GM23338 (cell line): Measurements from ENCODE around the gene ETF1. TPM values are rescaled to one million over a fixed set of nuclear protein-coding genes. Genes with fewer than 3 reads are reported as not detected.

Experiments
- ATAC-seq: fragments of 200-7000 bp; cut with Tn5 transposase; 3 replicates; pipeline ENCODE4 v1.9.1; 2020
- DNase-seq: peaks from one replicate; pipeline ENCODE4 v3.0.0-alpha.2; 2015; ENCODE audit warnings: low spot score
- H2AFZ ChIP-seq: fragments of 200-600 bp; sonication (generic); 2 replicates; pipeline ENCODE4 v1.8.0; 2016; ENCODE audit warnings: antibody characterized with exemption, mild to moderate bottlenecking, moderate library complexity
- H3F3A ChIP-seq: fragments of 200-600 bp; sonication (generic); replicated peaks from 2 replicates; pipeline ENCODE4 v1.8.0; 2017; ENCODE audit warnings: antibody characterized with exemption, mixed run types, low read depth
- H3K27ac ChIP-seq: fragments of 200-600 bp; sonication (generic); 2 replicates; pipeline ENCODE4 v1.6.1; 2016; ENCODE audit warnings: low read depth
- H3K27me3 ChIP-seq: fragments of 200-600 bp; sonication (generic); 2 replicates; pipeline ENCODE4 v1.8.0; 2016; ENCODE audit warnings: mild to moderate bottlenecking, mixed run types, moderate library complexity; ENCODE audit not compliant: insufficient read depth
- H3K36me3 ChIP-seq: fragments of 200-600 bp; sonication (generic); 2 replicates; pipeline ENCODE4 v1.8.0; 2016; ENCODE audit warnings: mild to moderate bottlenecking; ENCODE audit not compliant: insufficient read depth
- H3K4me1 ChIP-seq: fragments of 200-600 bp; sonication (generic); 2 replicates; pipeline ENCODE4 v1.8.0; 2016; ENCODE audit warnings: mild to moderate bottlenecking, moderate library complexity; ENCODE audit not compliant: insufficient read depth
- H3K4me2 ChIP-seq: fragments of 200-600 bp; sonication (generic); 2 replicates; pipeline ENCODE4 v1.7.1; 2017; ENCODE audit warnings: mixed run types
- H3K4me3 ChIP-seq: fragments of 200-600 bp; sonication (generic); 2 replicates; pipeline ENCODE4 v1.6.1; 2016; ENCODE audit warnings: mixed run types
- H3K79me2 ChIP-seq: fragments of 200-600 bp; sonication (generic); replicated peaks from 2 replicates; pipeline ENCODE4 v1.8.0; 2017; ENCODE audit warnings: mild to moderate bottlenecking; ENCODE audit not compliant: insufficient read depth
- H3K9me2 ChIP-seq: fragments of 200-600 bp; sonication (generic); 2 replicates; pipeline ENCODE4 v1.8.0; 2017; ENCODE audit not compliant: insufficient read depth
- H4K20me1 ChIP-seq: fragments of 200-600 bp; sonication (generic); replicated peaks from 2 replicates; pipeline ENCODE4 v1.8.0; 2017; ENCODE audit warnings: mild to moderate bottlenecking; ENCODE audit not compliant: insufficient read depth
- H3K27ac Mint-ChIP-seq: 2 replicates; pipeline ENCODE4 v1.8.0; 2020; ENCODE audit warnings: inconsistent platforms, mild to moderate bottlenecking, moderate library complexity, mixed read lengths
- H3K27me3 Mint-ChIP-seq: 3 replicates; pipeline ENCODE4 v1.8.0; 2022; ENCODE audit warnings: low read depth, mild to moderate bottlenecking, moderate library complexity, mixed read lengths, inconsistent platforms; ENCODE audit not compliant: insufficient read depth, poor library complexity
- H3K36me3 Mint-ChIP-seq: 3 replicates; pipeline ENCODE4 v1.8.0; 2021; ENCODE audit warnings: low read depth, mild to moderate bottlenecking, inconsistent platforms, moderate library complexity, mixed read lengths
- H3K4me1 Mint-ChIP-seq: 3 replicates; pipeline ENCODE4 v1.8.0; 2020; ENCODE audit warnings: mild to moderate bottlenecking, inconsistent platforms, mixed read lengths
- H3K4me3 Mint-ChIP-seq: 3 replicates; pipeline ENCODE4 v1.8.0; 2021; ENCODE audit warnings: moderate library complexity, mild to moderate bottlenecking, inconsistent platforms, mixed read lengths
- H3K9me3 Mint-ChIP-seq: 3 replicates; pipeline ENCODE4 v1.8.0; 2020; ENCODE audit warnings: moderate library complexity, mild to moderate bottlenecking, inconsistent platforms, mixed read lengths
- CREB1 ChIP-seq: fragments of 250-450 bp; sonication (Bioruptor Pico); IDR thresholded peaks from 2 replicates; pipeline ENCODE4 v1.5.0; 2020; ENCODE audit warnings: low read depth, mild to moderate bottlenecking, moderate library complexity
- CTCF ChIP-seq, 2 experiments: fragments of 200-600 bp in 1 of 2; sonication (generic) in 1 of 2; conservative IDR thresholded peaks; 2 replicates each; pipeline versions ENCODE4 v1.5.1 to v1.6.1; 2016 to 2017; ENCODE audit warnings: antibody characterized with exemption in 2 of 2, low read depth in 2 of 2, mild to moderate bottlenecking in 2 of 2, moderate library complexity in 1 of 2
- ETS1 ChIP-seq: IDR thresholded peaks from 2 replicates; pipeline ENCODE4 v1.6.1; 2016; ENCODE audit warnings: antibody characterized with exemption
- EZH2 ChIP-seq: fragments of 200-600 bp; sonication (generic); IDR thresholded peaks from one replicate; pipeline ENCODE4 v1.8.0; 2017; ENCODE audit warnings: antibody characterized with exemption, mild to moderate bottlenecking, low read depth; ENCODE audit not compliant: unreplicated experiment
- EZH2phosphoT487 ChIP-seq: fragments of 200-600 bp; sonication (generic); IDR thresholded peaks from one replicate; pipeline ENCODE4 v1.8.1; 2018; ENCODE audit warnings: antibody characterized with exemption; ENCODE audit not compliant: unreplicated experiment
- JUNB ChIP-seq: IDR thresholded peaks from one replicate; pipeline ENCODE4 v1.6.1; 2016; ENCODE audit warnings: antibody characterized with exemption; ENCODE audit not compliant: unreplicated experiment
- NANOG ChIP-seq: IDR thresholded peaks from 2 replicates; pipeline ENCODE4 v1.6.1; 2016; ENCODE audit warnings: antibody characterized with exemption, borderline replicate concordance
- POLR2AphosphoS5 ChIP-seq: IDR thresholded peaks from 2 replicates; pipeline ENCODE4 v1.6.1; 2016; ENCODE audit warnings: antibody characterized with exemption, low read depth
- REST ChIP-seq: IDR thresholded peaks from one replicate; pipeline ENCODE4 v1.6.1; 2018; ENCODE audit warnings: antibody characterized with exemption; ENCODE audit not compliant: unreplicated experiment
- STAT1 ChIP-seq: IDR thresholded peaks from one replicate; pipeline ENCODE4 v1.6.1; 2016; ENCODE audit warnings: antibody characterized with exemption; ENCODE audit not compliant: unreplicated experiment
- ZNF114 ChIP-seq: fragments of 250-450 bp; sonication (Bioruptor Pico); IDR thresholded peaks from 2 replicates; pipeline ENCODE4 v1.5.0; 2020; ENCODE audit warnings: mild to moderate bottlenecking, moderate library complexity
- ZNF331 ChIP-seq: fragments of 250-450 bp; sonication (Bioruptor Pico); IDR thresholded peaks from 2 replicates; pipeline ENCODE4 v1.5.0; 2020; ENCODE audit warnings: low read depth, mild to moderate bottlenecking, moderate library complexity
- ZNF462 ChIP-seq: fragments of 250-450 bp; sonication (Bioruptor Pico); IDR thresholded peaks from 2 replicates; pipeline ENCODE4 v1.5.0; 2020; ENCODE audit warnings: mild to moderate bottlenecking, moderate library complexity
- polyA plus RNA-seq: library from polyadenylated mRNA; unstranded; fragments of >200 nt; fragmentation: Nextera tagmentation; extraction: Ambion mirVana; gene quantifications from 2 replicates; pipeline ENCODE4 v1.2.1, GENCODE V29; 2016
- total RNA-seq: library from RNA; depleted of rRNA; stranded (reverse); fragments of >200 nt; shearing (Covaris generic); gene quantifications from 2 replicates; pipeline ENCODE4 v1.2.3, GENCODE V29; 2014

ETF1 gene
- total and polyA plus RNA-seq, 2 experiments from 2014 or later, result 68.9 to 136 TPM

GRCh38 chr5:138466900-138467710 lies 75.9 kb downstream of the ETF1 start:
- no peak for TF ChIP-seq CREB1 (CRISPR knock-in tag)
- TF ChIP-seq CTCF (conservative IDR thresholded peaks at IDR 0.05; ENCODE audit: low read depth in 2 of 2), result no peak
- TF ChIP-seq JUNB, result no peak
- no peak for TF ChIP-seq REST
- no peak for TF ChIP-seq NANOG
- no peak for TF ChIP-seq ZNF114 (CRISPR knock-in tag)
- TF ChIP-seq EZH2, result no peak
- TF ChIP-seq ZNF331 (CRISPR knock-in tag), result no peak
- no peak for TF ChIP-seq EZH2phosphoT487
- TF ChIP-seq ETS1, result no peak
- no peak for TF ChIP-seq POLR2AphosphoS5
- no peak for TF ChIP-seq STAT1
- no peak for TF ChIP-seq ZNF462 (CRISPR knock-in tag)
- DNase-seq, result no peak

More at GRCh38 chr5:138466900-138467710, 75.9 kb downstream of the ETF1 start:
- H3K27me3 Mint-ChIP-seq, result peaks cover 50% of the 10 kb centered on the region
- no peak overlapping the region for H3K27ac Mint-ChIP-seq
- H3K27ac ChIP-seq, result no peak overlapping the region
- H2AFZ ChIP-seq, result no peak overlapping the region
- H3K79me2 ChIP-seq, result no peaks in the 10 kb centered on the region
- H3K9me3 Mint-ChIP-seq, result peaks cover 15% of the 10 kb centered on the region; the same call in 2 of the 3 replicates
- H3K36me3 Mint-ChIP-seq, result peaks cover 28% of the 10 kb centered on the region
- peaks cover 9% of the 10 kb centered on the region for H3F3A ChIP-seq
- H3K4me2 ChIP-seq, result peak overlapping the region; percentile 96
- ATAC-seq, result no peak
- H3K36me3 ChIP-seq, result 0 out of 2 replicates have a peak, but pooled peaks cover 3% of the 10 kb centered on the region
- H3K4me3 Mint-ChIP-seq, result peak overlapping the region; percentile 84
- H3K9me2 ChIP-seq, result no peaks in the 10 kb centered on the region
- H3K4me3 ChIP-seq, result peak overlapping the region; percentile 94
- H4K20me1 ChIP-seq, result peaks cover 14% of the 10 kb centered on the region; the same call in 1 of the 2 replicates
- H3K4me1 Mint-ChIP-seq, result peaks cover 23% of the 10 kb centered on the region; the same call in 2 of the 3 replicates
- peaks cover 26% of the 10 kb centered on the region for H3K27me3 ChIP-seq
- H3K4me1 ChIP-seq, result no peaks in the 10 kb centered on the region; the same call in 1 of the 2 replicates
